HG03108 (cell line): Measurements from ENCODE around the gene FHDC1.
"Not testable (repeated sequence)": the region's sequence is repeated elsewhere in the genome, so short reads cannot be mapped to it uniquely, and the experiment has no call there.

Experiments
- ATAC-seq: cut with Tn5 transposase; IDR thresholded peaks from one replicate; pipeline ENCODE4 v1.9.1; 2021; ENCODE audit warnings: moderate library complexity; ENCODE audit not compliant: unreplicated experiment

The FHDC1 gene

GRCh38 chr4:152935631-152936445 is at the start of gene FHDC1:
FHDC1 (plus strand) TSS chr4:152936323; CDS start chr4:152943058, 6,735 bp downstream.
- no peak for ATAC-seq

- ATAC-seq: no peak
These were observed 48.1 kb upstream of the FHDC1 start for GRCh38 chr4:152887981-152888380.

GRCh38 chr4:152892974-152893373 is 43.1 kb upstream of the FHDC1 start:
- ATAC-seq: no peak

GRCh38 chr4:152894673-152895072 is 41.5 kb upstream of the FHDC1 start:
- no peak for ATAC-seq

GRCh38 chr4:152896811-152897210 is 39.3 kb upstream of the FHDC1 start:
- ATAC-seq: no peak

GRCh38 chr4:152898133-152898532 is 38.0 kb upstream of the FHDC1 start:
- not testable (repeated sequence) for ATAC-seq

GRCh38 chr4:152898606-152899005 is 37.5 kb upstream of the FHDC1 start:
- no peak for ATAC-seq

- ATAC-seq: no peak
These were observed 35.7 kb upstream of the FHDC1 start for GRCh38 chr4:152900395-152900794.

- ATAC-seq: no peak
These were observed 34.9 kb upstream of the FHDC1 start for GRCh38 chr4:152901205-152901604.

- ATAC-seq: no peak
These were observed 32.5 kb upstream of the FHDC1 start for GRCh38 chr4:152903658-152904057.

GRCh38 chr4:152909901-152910300 is 26.2 kb upstream of the FHDC1 start:
- ATAC-seq: no peak

- ATAC-seq: no peak
These were observed 25.6 kb upstream of the FHDC1 start for GRCh38 chr4:152910521-152910920.

GRCh38 chr4:152917543-152918395 is 18.4 kb upstream of the FHDC1 start:
- ATAC-seq: no peak

GRCh38 chr4:152919826-152920225 is 16.3 kb upstream of the FHDC1 start:
- ATAC-seq: no peak

- no peak for ATAC-seq
These were observed 15.4 kb upstream of the FHDC1 start for GRCh38 chr4:152920768-152921167.

GRCh38 chr4:152921284-152921683 is 14.8 kb upstream of the FHDC1 start:
- ATAC-seq: no peak

- no peak for ATAC-seq
These were observed 10.3 kb upstream of the FHDC1 start for GRCh38 chr4:152925851-152926250.

GRCh38 chr4:152926959-152927358 is 9.2 kb upstream of the FHDC1 start:
- ATAC-seq: no peak

GRCh38 chr4:152927737-152928136 is 8.4 kb upstream of the FHDC1 start:
- no peak for ATAC-seq

GRCh38 chr4:152928286-152928685 is 7.8 kb upstream of the FHDC1 start:
- no peak for ATAC-seq

- ATAC-seq: no peak
These were observed 6.2 kb upstream of the FHDC1 start for GRCh38 chr4:152929888-152930287.

- ATAC-seq: no peak
These were observed 980 bp upstream of the FHDC1 start for GRCh38 chr4:152935143-152935542.
